ENCODE results near the gene ESPN. TPM values are rescaled to one million over a fixed set of nuclear protein-coding genes. Genes with fewer than 3 reads are reported as not detected.

ESPN gene
- total RNA-seq, 2 experiments from 2014 or later = 0.32 to 0.89 TPM

- no peaks in the 10 kb centered on the region for H3K9me3 Mint-ChIP-seq (ENCODE audit: low read depth)
- H3K36me3 Mint-ChIP-seq = peaks cover 5% of the 10 kb centered on the region
- DNase-seq (no peak), ATAC-seq (no peak)
- H3K27ac Mint-ChIP-seq = no peak overlapping the region
- H3K27me3 Mint-ChIP-seq = no peaks in the 10 kb centered on the region
- no peak overlapping the region for H3K4me3 Mint-ChIP-seq
- H3K4me1 Mint-ChIP-seq = peaks cover 12% of the 10 kb centered on the region
- CTCF ChIA-PET = interaction anchor here (0.7 to 2.2 kb wide), 10 partner anchors 8 to 220 kb away, joined by 3 to 9 read pairs (median 4); partner anchors contain the start of gene NOL9
Measured at GRCh38 chr1:6467744-6468688, 43.4 kb downstream of the ESPN start.

- no peak overlapping the region for H3K27ac Mint-ChIP-seq
- H3K36me3 Mint-ChIP-seq = peaks cover 2% of the 10 kb centered on the region
- DNase-seq (no peak), ATAC-seq (no peak)
- no peak overlapping the region for H3K4me3 Mint-ChIP-seq
- CTCF ChIA-PET = interaction anchor here (0.7 to 1.4 kb wide), 5 partner anchors 9 to 120 kb away, joined by 3 to 5 read pairs (median 3); no protein-coding TSS in a partner anchor
- H3K4me1 Mint-ChIP-seq = peaks cover 8% of the 10 kb centered on the region
- H3K27me3 Mint-ChIP-seq = no peaks in the 10 kb centered on the region
- no peaks in the 10 kb centered on the region for H3K9me3 Mint-ChIP-seq (ENCODE audit: low read depth)
Measured at GRCh38 chr1:6468729-6469461, 44.3 kb downstream of the ESPN start.

GRCh38 chr1:6470132-6471085 is 45.8 kb downstream of the ESPN start:
- no peak overlapping the region for H3K4me3 Mint-ChIP-seq
- H3K4me1 Mint-ChIP-seq = no peaks in the 10 kb centered on the region
- H3K27ac Mint-ChIP-seq = no peak overlapping the region
- CTCF ChIA-PET = interaction anchor here (1.0 to 1.7 kb wide), 4 partner anchors 8 to 84 kb away, joined by 3 to 6 read pairs (median 4); partner anchors contain the start of genes NOL9 and TAS1R1
- H3K9me3 Mint-ChIP-seq (ENCODE audit: low read depth) = no peaks in the 10 kb centered on the region
- ATAC-seq (no peak), DNase-seq (no peak)
- no peaks in the 10 kb centered on the region for H3K36me3 Mint-ChIP-seq
- no peaks in the 10 kb centered on the region for H3K27me3 Mint-ChIP-seq

GRCh38 chr1:6471086-6471969 is 46.8 kb downstream of the ESPN start:
- Mint-ChIP-seq H3K4me1 (no peaks in the 10 kb centered on the region), H3K9me3 (ENCODE audit: low read depth) (no peaks in the 10 kb centered on the region), H3K36me3 (no peaks in the 10 kb centered on the region), H3K4me3 (no peak overlapping the region), H3K27me3 (no peaks in the 10 kb centered on the region), H3K27ac (no peak overlapping the region)
- CTCF ChIA-PET = interaction anchor here (1.0 to 1.9 kb wide), 9 partner anchors 9 to 83 kb away, joined by 3 to 7 read pairs (median 5); partner anchors contain the start of genes NOL9 and TAS1R1
- ATAC-seq (no peak), DNase-seq (no peak)

- Mint-ChIP-seq H3K9me3 (ENCODE audit: low read depth) (no peaks in the 10 kb centered on the region), H3K27ac (no peak overlapping the region), H3K36me3 (no peaks in the 10 kb centered on the region), H3K4me3 (no peak overlapping the region), H3K4me1 (no peaks in the 10 kb centered on the region), H3K27me3 (no peaks in the 10 kb centered on the region)
- CTCF ChIA-PET = interaction anchor here (0.8 to 1.9 kb wide), 9 partner anchors 8 to 83 kb away, joined by 3 to 7 read pairs (median 5); partner anchors contain the start of gene TAS1R1
- ATAC-seq (no peak), DNase-seq (no peak)
Measured at GRCh38 chr1:6471970-6472368, 47.4 kb downstream of the ESPN start.

GRCh38 chr1:6472391-6472790 is 47.8 kb downstream of the ESPN start:
- no peak for DNase-seq
- H3K27ac Mint-ChIP-seq = no peak overlapping the region
- no peaks in the 10 kb centered on the region for H3K27me3 Mint-ChIP-seq
- H3K4me1 Mint-ChIP-seq = no peaks in the 10 kb centered on the region
- H3K9me3 Mint-ChIP-seq (ENCODE audit: low read depth) = no peaks in the 10 kb centered on the region
- no peaks in the 10 kb centered on the region for H3K36me3 Mint-ChIP-seq
- no peak for ATAC-seq
- CTCF ChIA-PET = interaction anchor here (0.8 to 1.9 kb wide), 10 partner anchors 8 to 82 kb away, joined by 3 to 7 read pairs (median 4); partner anchors contain the start of gene TAS1R1
- H3K4me3 Mint-ChIP-seq = no peak overlapping the region

GRCh38 chr1:6473156-6473555 is 48.6 kb downstream of the ESPN start:
- Mint-ChIP-seq H3K4me3 (no peak overlapping the region), H3K27ac (no peak overlapping the region)

GRCh38 chr1:6473974-6474814 is 49.6 kb downstream of the ESPN start:
- CTCF ChIA-PET = interaction anchor here (0.6 to 1.0 kb wide), 2 partner anchors 17 to 295 kb away, joined by 3 to 6 read pairs; partner anchors contain the start of gene PLEKHG5
- DNase-seq (no peak), ATAC-seq (no peak)
- Mint-ChIP-seq H3K27ac (no peak overlapping the region), H3K36me3 (no peaks in the 10 kb centered on the region), H3K27me3 (no peaks in the 10 kb centered on the region), H3K4me3 (no peak overlapping the region), H3K9me3 (ENCODE audit: low read depth) (no peaks in the 10 kb centered on the region), H3K4me1 (no peaks in the 10 kb centered on the region)

More at GRCh38 chr1:6473156-6473555, 48.6 kb downstream of the ESPN start:
- DNase-seq (no peak), ATAC-seq (no peak)
- no peaks in the 10 kb centered on the region for H3K9me3 Mint-ChIP-seq (ENCODE audit: low read depth)
- no peaks in the 10 kb centered on the region for H3K36me3 Mint-ChIP-seq
- CTCF ChIA-PET = interaction anchor here (0.9 to 1.9 kb wide), 7 partner anchors 11 to 82 kb away, joined by 3 to 7 read pairs (median 5); partner anchors contain the start of genes PLEKHG5 and TAS1R1
- no peaks in the 10 kb centered on the region for H3K4me1 Mint-ChIP-seq
- H3K27me3 Mint-ChIP-seq = no peaks in the 10 kb centered on the region

GRCh38 chr1:6474815-6475282 is 50.3 kb downstream of the ESPN start:
- H3K9me3 Mint-ChIP-seq (ENCODE audit: low read depth) = no peaks in the 10 kb centered on the region
- H3K4me1 Mint-ChIP-seq = no peaks in the 10 kb centered on the region
- DNase-seq (no peak), ATAC-seq (no peak)
- H3K27ac Mint-ChIP-seq = no peak overlapping the region
- no peaks in the 10 kb centered on the region for H3K36me3 Mint-ChIP-seq
- no peaks in the 10 kb centered on the region for H3K27me3 Mint-ChIP-seq
- CTCF ChIA-PET = interaction anchor here (2.0 kb wide), 1 partner anchor 15 kb away, joined by 7 read pairs; no protein-coding TSS in a partner anchor
- H3K4me3 Mint-ChIP-seq = no peak overlapping the region

GRCh38 chr1:6475381-6476133 is 51.0 kb downstream of the ESPN start:
- ATAC-seq (peak; percentile 91), DNase-seq (peak; percentile 79)
- Mint-ChIP-seq H3K36me3 (no peaks in the 10 kb centered on the region), H3K27ac (no peak overlapping the region), H3K4me3 (no peak overlapping the region), H3K4me1 (no peaks in the 10 kb centered on the region), H3K9me3 (ENCODE audit: low read depth) (no peaks in the 10 kb centered on the region), H3K27me3 (no peaks in the 10 kb centered on the region)
- CTCF ChIA-PET = interaction anchor here (1.0 to 3.1 kb wide), 8 partner anchors 9 to 52 kb away, joined by 3 to 15 read pairs (median 8); partner anchors contain the start of genes PLEKHG5 and TNFRSF25
